ENCODE measurements around the gene MALSU1.
"Not testable (repeated sequence)": the region's sequence is repeated elsewhere in the genome, so short reads cannot be mapped to it uniquely, and the experiment has no call there.

Gene MALSU1

DNA sequence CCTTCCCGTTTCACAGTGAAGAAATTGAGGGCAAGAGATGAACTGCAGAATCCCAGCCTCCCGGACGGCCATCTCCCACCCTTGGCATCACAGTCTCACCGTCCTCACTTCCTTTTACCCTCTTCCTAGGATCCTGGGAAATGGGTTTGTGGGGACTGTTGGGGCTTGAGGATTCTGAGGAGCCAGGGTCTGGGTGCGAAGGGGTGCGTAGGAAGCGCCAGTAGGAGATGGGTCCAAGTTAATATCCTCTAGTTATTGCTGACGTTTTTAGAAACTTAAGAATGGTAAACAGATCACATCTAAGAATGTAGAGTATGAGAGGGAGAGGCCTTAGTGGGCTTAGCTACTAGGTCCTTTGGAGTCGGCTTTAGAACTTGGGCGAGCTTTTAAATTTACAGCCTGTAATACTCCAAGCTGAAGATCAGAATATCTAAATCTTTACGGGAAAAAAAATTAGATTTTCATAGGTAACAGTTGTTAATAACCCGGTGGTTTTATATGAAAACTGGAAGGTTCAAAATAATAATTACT, 696 bp downstream of the MALSU1 start:
- Histone ChIP-seq H3K4me1 (ENCODE audit: control insufficient read depth, insufficient read depth, low read length) (no peaks in the 10 kb centered on the region), H3K27ac (ENCODE audit: insufficient read depth, low read depth, low read length, poor library complexity, severe bottlenecking) (no peak overlapping the region), H3K9me3 (ENCODE audit: control insufficient read depth, low read length) (no peaks in the 10 kb centered on the region), H3K27me3 (ENCODE audit: control insufficient read depth, insufficient read depth, low read length, poor library complexity, severe bottlenecking) (no peaks in the 10 kb centered on the region), H3K36me3 (ENCODE audit: control insufficient read depth, insufficient read depth, low read length) (peaks cover 7% of the 10 kb centered on the region), H3K4me3 (ENCODE audit: insufficient read depth, low read depth, low read length) (peak overlapping the region; percentile 90)
- 29 to 36% methylated on average over 9 to 12 of the region's 12 CpGs for WGBS, 2 experiments

- WGBS, 2 experiments, result 90 to 94% methylated on average over 2 of the region's 2 CpGs
- H3K9me3 ChIP-seq (ENCODE audit: control insufficient read depth, low read length), result no peaks in the 10 kb centered on the region
- no peak overlapping the region for H3K27ac ChIP-seq (ENCODE audit: insufficient read depth, low read depth, low read length, poor library complexity, severe bottlenecking)
- H3K4me1 ChIP-seq (ENCODE audit: control insufficient read depth, insufficient read depth, low read length), result no peaks in the 10 kb centered on the region
- H3K4me3 ChIP-seq (ENCODE audit: insufficient read depth, low read depth, low read length), result no peak overlapping the region
- no peaks in the 10 kb centered on the region for H3K27me3 ChIP-seq (ENCODE audit: control insufficient read depth, insufficient read depth, low read length, poor library complexity, severe bottlenecking)
- peaks cover 40% of the 10 kb centered on the region for H3K36me3 ChIP-seq (ENCODE audit: control insufficient read depth, insufficient read depth, low read length)
Observed at GRCh38 chr7:23306936-23307521, 7.9 kb downstream of the MALSU1 start.

DNA sequence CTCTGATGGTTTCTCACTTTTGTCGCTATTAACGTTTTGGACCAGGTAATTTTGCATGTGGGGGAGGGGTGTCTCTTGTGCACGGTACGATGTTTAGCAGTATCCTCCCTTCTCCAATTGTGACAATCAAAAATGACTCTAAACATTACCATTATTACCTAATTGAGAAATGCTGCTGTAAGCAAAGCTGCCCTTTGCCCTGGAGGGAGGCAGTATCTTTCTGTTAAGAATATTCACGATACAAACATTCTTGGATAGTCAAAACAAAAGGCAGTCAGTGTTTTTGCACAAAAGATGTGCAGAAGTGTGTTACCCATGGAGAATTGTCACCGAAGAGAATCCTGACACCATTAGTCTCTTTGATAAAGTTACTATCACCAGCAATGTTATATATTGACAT, 9.6 kb downstream of the MALSU1 start:
- no peaks in the 10 kb centered on the region for H3K4me1 ChIP-seq (ENCODE audit: control insufficient read depth, insufficient read depth, low read length)
- no peak overlapping the region for H3K4me3 ChIP-seq (ENCODE audit: insufficient read depth, low read depth, low read length)
- H3K27ac ChIP-seq (ENCODE audit: insufficient read depth, low read depth, low read length, poor library complexity, severe bottlenecking), result no peak overlapping the region
- H3K9me3 ChIP-seq (ENCODE audit: control insufficient read depth, low read length), result no peaks in the 10 kb centered on the region
- H3K27me3 ChIP-seq (ENCODE audit: control insufficient read depth, insufficient read depth, low read length, poor library complexity, severe bottlenecking), result no peaks in the 10 kb centered on the region
- 98 to 99% methylated on average over 5 to 6 of the region's 6 CpGs for WGBS, 2 experiments
- peaks cover 45% of the 10 kb centered on the region for H3K36me3 ChIP-seq (ENCODE audit: control insufficient read depth, insufficient read depth, low read length)

DNA sequence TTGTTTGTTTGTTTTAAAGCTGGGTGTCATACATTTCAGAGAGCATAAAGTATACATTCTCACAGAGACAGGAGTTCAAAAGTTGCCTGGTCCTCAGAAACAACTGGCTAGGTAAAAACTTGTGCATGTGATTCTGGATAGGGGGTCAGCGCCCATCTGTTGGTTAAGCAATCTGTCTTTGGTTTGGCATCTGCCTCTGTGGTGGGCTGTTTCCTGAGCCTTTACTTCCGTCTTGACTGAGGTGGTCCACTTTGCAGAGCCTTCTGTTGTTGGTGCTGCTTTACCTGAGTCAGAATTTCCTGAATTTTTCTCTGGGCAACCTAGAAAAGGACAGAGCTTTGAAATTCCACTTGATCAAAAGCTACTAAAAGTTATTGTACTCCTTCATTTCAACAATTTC, 13.0 kb downstream of the MALSU1 start:
- peaks cover 51% of the 10 kb centered on the region for H3K36me3 ChIP-seq (ENCODE audit: control insufficient read depth, insufficient read depth, low read length)
- WGBS, 2 experiments, result 86 to 91% methylated on average over 2 of the region's 2 CpGs
- not testable (repeated sequence) for H3K27ac ChIP-seq (ENCODE audit: insufficient read depth, low read depth, low read length, poor library complexity, severe bottlenecking); H3K9me3 ChIP-seq (ENCODE audit: control insufficient read depth, low read length); H3K27me3 ChIP-seq (ENCODE audit: control insufficient read depth, insufficient read depth, low read length, poor library complexity, severe bottlenecking); H3K4me1 ChIP-seq (ENCODE audit: control insufficient read depth, insufficient read depth, low read length); H3K4me3 ChIP-seq (ENCODE audit: insufficient read depth, low read depth, low read length)

DNA sequence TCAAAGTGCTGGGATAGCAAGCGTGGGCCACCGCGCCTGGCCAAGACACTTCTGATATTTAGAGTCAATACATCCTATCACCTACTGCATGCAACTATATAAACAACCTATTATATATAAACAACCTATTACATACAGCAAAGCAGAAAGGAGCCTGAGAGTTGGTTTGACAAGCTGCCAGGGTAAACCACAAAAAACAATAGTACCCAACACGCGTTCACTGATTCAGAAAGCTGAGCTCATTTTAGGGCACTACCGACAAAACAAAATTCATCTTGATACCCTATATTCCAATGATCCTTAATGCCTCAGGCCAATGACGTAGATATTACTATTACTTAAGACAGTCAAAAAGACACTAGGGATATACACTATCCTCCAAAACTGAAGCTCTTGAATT, 16.2 kb downstream of the MALSU1 start:
- Histone ChIP-seq H3K27me3 (ENCODE audit: control insufficient read depth, insufficient read depth, low read length, poor library complexity, severe bottlenecking) (no peaks in the 10 kb centered on the region), H3K4me1 (ENCODE audit: control insufficient read depth, insufficient read depth, low read length) (no peaks in the 10 kb centered on the region), H3K27ac (ENCODE audit: insufficient read depth, low read depth, low read length, poor library complexity, severe bottlenecking) (no peak overlapping the region), H3K36me3 (ENCODE audit: control insufficient read depth, insufficient read depth, low read length) (peaks cover 47% of the 10 kb centered on the region), H3K4me3 (ENCODE audit: insufficient read depth, low read depth, low read length) (no peak overlapping the region), H3K9me3 (ENCODE audit: control insufficient read depth, low read length) (no peaks in the 10 kb centered on the region)
- 93 to 96% methylated on average over 7 of the region's 7 CpGs for WGBS, 2 experiments

DNA sequence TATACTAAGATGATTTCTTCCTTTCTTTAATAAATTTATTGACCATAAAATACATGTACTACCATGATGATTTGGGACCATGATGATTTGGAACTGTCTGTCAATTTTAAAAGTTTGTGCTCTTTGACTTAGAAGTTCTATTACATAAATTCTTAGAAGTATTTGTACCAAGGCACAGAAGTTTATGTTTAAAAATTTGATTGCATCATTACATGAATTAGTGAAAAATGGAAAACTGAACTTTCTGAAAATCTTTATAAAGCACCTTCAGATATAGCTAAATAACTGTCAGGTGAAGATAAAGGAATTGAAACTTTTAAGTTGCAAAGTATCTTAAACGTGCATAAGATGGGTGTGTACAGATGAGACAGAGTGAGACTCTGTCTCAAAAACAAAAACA, 32.0 kb downstream of the MALSU1 start:
- H3K27me3 ChIP-seq (ENCODE audit: control insufficient read depth, insufficient read depth, low read length, poor library complexity, severe bottlenecking), result no peaks in the 10 kb centered on the region
- no peaks in the 10 kb centered on the region for H3K4me1 ChIP-seq (ENCODE audit: control insufficient read depth, insufficient read depth, low read length)
- H3K36me3 ChIP-seq (ENCODE audit: control insufficient read depth, insufficient read depth, low read length), result peaks cover 28% of the 10 kb centered on the region
- no peaks in the 10 kb centered on the region for H3K9me3 ChIP-seq (ENCODE audit: control insufficient read depth, low read length)
- no peak overlapping the region for H3K4me3 ChIP-seq (ENCODE audit: insufficient read depth, low read depth, low read length)
- no CpG with 5 or more reads among the region's 1 CpG for WGBS, 2 experiments
- no peak overlapping the region for H3K27ac ChIP-seq (ENCODE audit: insufficient read depth, low read depth, low read length, poor library complexity, severe bottlenecking)

DNA sequence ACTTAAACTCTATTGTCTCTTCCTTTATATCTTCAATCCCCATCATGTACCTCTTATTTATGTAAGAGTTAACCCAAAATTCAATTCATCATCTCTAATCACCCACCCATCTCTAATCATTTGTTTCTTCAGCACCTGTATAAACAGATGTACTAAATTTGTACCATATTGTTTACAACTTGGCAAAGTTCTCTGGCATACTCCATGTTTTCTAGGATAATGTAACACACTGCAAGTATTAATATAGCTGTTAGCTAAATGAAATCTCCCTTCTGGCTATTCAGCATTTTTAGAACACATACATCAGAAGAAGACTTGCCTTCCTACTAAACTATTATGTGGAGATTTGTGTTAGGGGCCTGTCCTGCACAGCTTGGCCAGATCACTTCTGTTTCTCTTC, 33.1 kb downstream of the MALSU1 start:
- Histone ChIP-seq H3K9me3 (ENCODE audit: control insufficient read depth, low read length) (no peaks in the 10 kb centered on the region), H3K27me3 (ENCODE audit: control insufficient read depth, insufficient read depth, low read length, poor library complexity, severe bottlenecking) (no peaks in the 10 kb centered on the region), H3K36me3 (ENCODE audit: control insufficient read depth, insufficient read depth, low read length) (peaks cover 36% of the 10 kb centered on the region), H3K4me3 (ENCODE audit: insufficient read depth, low read depth, low read length) (no peak overlapping the region), H3K27ac (ENCODE audit: insufficient read depth, low read depth, low read length, poor library complexity, severe bottlenecking) (no peak overlapping the region), H3K4me1 (ENCODE audit: control insufficient read depth, insufficient read depth, low read length) (no peaks in the 10 kb centered on the region)

DNA sequence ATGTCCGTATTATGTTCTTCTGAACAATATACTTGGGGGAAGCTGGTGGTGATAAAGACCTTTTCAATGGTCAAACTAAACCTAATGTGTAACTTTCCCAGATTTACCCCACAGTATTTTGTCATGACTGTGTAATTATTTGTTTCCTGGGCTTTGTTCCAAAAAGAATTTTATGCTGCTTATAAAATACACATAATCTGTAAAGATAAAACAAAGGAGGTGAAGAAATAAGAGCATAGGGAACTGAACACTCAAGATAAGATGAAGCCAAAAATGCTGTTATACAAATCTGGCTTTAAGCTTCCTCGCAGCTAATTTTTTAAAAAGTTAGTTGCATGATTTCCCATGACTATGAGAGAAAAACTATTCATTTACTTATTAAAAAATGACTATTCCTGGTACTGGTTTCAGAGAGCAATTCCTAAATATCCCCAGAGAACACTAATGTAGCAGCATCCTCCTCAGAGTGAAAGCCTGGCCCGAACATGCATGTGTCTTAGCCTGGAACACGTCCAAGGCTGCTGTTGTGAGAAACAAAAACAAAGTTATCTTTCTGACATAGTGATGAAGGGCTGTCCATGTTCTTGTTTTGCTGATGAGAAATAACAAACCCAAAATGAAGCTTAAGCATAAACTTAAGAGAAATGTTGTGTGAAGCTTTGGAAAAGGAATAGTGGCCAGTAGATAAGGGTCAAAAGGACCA, 33.9 kb downstream of the MALSU1 start:
- H3K36me3 ChIP-seq (ENCODE audit: control insufficient read depth, insufficient read depth, low read length), result peaks cover 38% of the 10 kb centered on the region
- WGBS, 2 experiments, result 94 to 98% methylated on average over 3 to 4 of the region's 4 CpGs

GRCh38 chr7:23333671-23334246, 34.6 kb downstream of the MALSU1 start:
- WGBS, 2 experiments, result 93 to 95% methylated on average over 9 of the region's 9 CpGs
- Histone ChIP-seq H3K27ac (ENCODE audit: insufficient read depth, low read depth, low read length, poor library complexity, severe bottlenecking) (no peak overlapping the region), H3K4me3 (ENCODE audit: insufficient read depth, low read depth, low read length) (no peak overlapping the region), H3K4me1 (ENCODE audit: control insufficient read depth, insufficient read depth, low read length) (no peaks in the 10 kb centered on the region), H3K36me3 (ENCODE audit: control insufficient read depth, insufficient read depth, low read length) (peaks cover 45% of the 10 kb centered on the region), H3K27me3 (ENCODE audit: control insufficient read depth, insufficient read depth, low read length, poor library complexity, severe bottlenecking) (no peaks in the 10 kb centered on the region), H3K9me3 (ENCODE audit: control insufficient read depth, low read length) (no peaks in the 10 kb centered on the region)

More for the DNA sequence above, 33.9 kb downstream of the MALSU1 start:
- no peaks in the 10 kb centered on the region for H3K4me1 ChIP-seq (ENCODE audit: control insufficient read depth, insufficient read depth, low read length)
- H3K9me3 ChIP-seq (ENCODE audit: control insufficient read depth, low read length), result no peaks in the 10 kb centered on the region
- no peaks in the 10 kb centered on the region for H3K27me3 ChIP-seq (ENCODE audit: control insufficient read depth, insufficient read depth, low read length, poor library complexity, severe bottlenecking)
- H3K27ac ChIP-seq (ENCODE audit: insufficient read depth, low read depth, low read length, poor library complexity, severe bottlenecking), result no peak overlapping the region
- no peak overlapping the region for H3K4me3 ChIP-seq (ENCODE audit: insufficient read depth, low read depth, low read length)

- no peak overlapping the region for H3K4me3 ChIP-seq (ENCODE audit: insufficient read depth, low read depth, low read length)
- H3K27ac ChIP-seq (ENCODE audit: insufficient read depth, low read depth, low read length, poor library complexity, severe bottlenecking), result no peak overlapping the region
- no peaks in the 10 kb centered on the region for H3K4me1 ChIP-seq (ENCODE audit: control insufficient read depth, insufficient read depth, low read length)
- no peaks in the 10 kb centered on the region for H3K9me3 ChIP-seq (ENCODE audit: control insufficient read depth, low read length)
- H3K27me3 ChIP-seq (ENCODE audit: control insufficient read depth, insufficient read depth, low read length, poor library complexity, severe bottlenecking), result no peaks in the 10 kb centered on the region
- WGBS, 2 experiments, result 95 to 96% methylated on average over 5 of the region's 5 CpGs
- peaks cover 49% of the 10 kb centered on the region for H3K36me3 ChIP-seq (ENCODE audit: control insufficient read depth, insufficient read depth, low read length)
Observed at GRCh38 chr7:23334482-23335056, 35.4 kb downstream of the MALSU1 start.

Data from ectodermal cell (in vitro differentiated cells).